GM12891 (cell line): ENCODE data around the gene RALGAPA1.
A peak's percentile ranks its signal among the peaks of the same experiment; 100 is the strongest.
"Not testable (repeated sequence)": the region's sequence is repeated elsewhere in the genome, so short reads cannot be mapped to it uniquely, and the experiment has no call there.

Experiments
- DNase-seq: peaks from one replicate; pipeline ENCODE4 v3.0.0; 2011; ENCODE audit warnings: low spot score; ENCODE audit not compliant: insufficient read length
- FAIRE-seq: peaks from 2 replicates; lab custom pipeline; 2011; peaks lifted over from hg19 to GRCh38; lab: Jason Lieb, UNC
- PAX5 ChIP-seq: IDR thresholded peaks from 2 replicates; pipeline ENCODE4 v1.6.1; 2011; ENCODE audit warnings: low read length, moderate library complexity, mild to moderate bottlenecking; ENCODE audit not compliant: insufficient read depth, severe bottlenecking
- POLR2A ChIP-seq: IDR thresholded peaks from 2 replicates; pipeline ENCODE4 v1.6.1; 2011; ENCODE audit warnings: low read depth, low read length, control low read depth
- POLR2AphosphoS5 ChIP-seq: IDR thresholded peaks from 2 replicates; pipeline ENCODE4 v1.6.1; 2011; ENCODE audit warnings: low read depth, low read length, control low read depth
- POU2F2 ChIP-seq: IDR thresholded peaks from 2 replicates; pipeline ENCODE4 v1.6.1; 2011; ENCODE audit warnings: low read depth, mild to moderate bottlenecking, control low read depth, low read length, moderate library complexity
- SPI1 ChIP-seq: IDR thresholded peaks from 2 replicates; pipeline ENCODE4 v1.6.1; 2011; ENCODE audit warnings: low read depth, low read length, control low read depth
- TAF1 ChIP-seq: IDR thresholded peaks from 2 replicates; pipeline ENCODE4 v1.6.1; 2011; ENCODE audit warnings: low read depth, low read length, control low read depth

RALGAPA1 gene

GRCh38 chr14:35797796-35798195 lies 11.3 kb downstream of the RALGAPA1 start:
- FAIRE-seq, result no peak
- no peak for DNase-seq
- no peak for TF ChIP-seq TAF1
- TF ChIP-seq SPI1, result no peak
- no peak for TF ChIP-seq PAX5
- no peak for TF ChIP-seq POLR2A
- no peak for TF ChIP-seq POLR2AphosphoS5
- TF ChIP-seq POU2F2, result no peak

- no peak for DNase-seq
- no peak for TF ChIP-seq TAF1
- no peak for TF ChIP-seq POLR2AphosphoS5
- TF ChIP-seq POU2F2, result no peak
- no peak for TF ChIP-seq POLR2A
- TF ChIP-seq PAX5, result no peak
- no peak for TF ChIP-seq SPI1
- no peak for FAIRE-seq
Measured at GRCh38 chr14:35789651-35790050, 19.4 kb downstream of the RALGAPA1 start.

- TF ChIP-seq POU2F2 (no peak), TAF1 (no peak), PAX5 (no peak), POLR2A (no peak), SPI1 (no peak), POLR2AphosphoS5 (no peak)
- FAIRE-seq, result no peak
- no peak for DNase-seq
Measured at GRCh38 chr14:35786856-35787255, 22.2 kb downstream of the RALGAPA1 start.

GRCh38 chr14:35783699-35784098 lies 25.4 kb downstream of the RALGAPA1 start:
- FAIRE-seq (no peak), DNase-seq (no peak)
- TF ChIP-seq POLR2A, result no peak
- TF ChIP-seq PAX5, result no peak
- no peak for TF ChIP-seq SPI1
- TF ChIP-seq TAF1, result no peak
- no peak for TF ChIP-seq POU2F2
- TF ChIP-seq POLR2AphosphoS5, result no peak

GRCh38 chr14:35779368-35779767 lies 29.7 kb downstream of the RALGAPA1 start:
- FAIRE-seq (no peak), DNase-seq (no peak)
- TF ChIP-seq POLR2AphosphoS5, result no peak
- TF ChIP-seq PAX5, result no peak
- no peak for TF ChIP-seq TAF1
- TF ChIP-seq POU2F2, result no peak
- TF ChIP-seq POLR2A, result no peak
- no peak for TF ChIP-seq SPI1

- FAIRE-seq, DNase-seq: not testable (repeated sequence)
Measured at GRCh38 chr14:35777550-35777949, 31.5 kb downstream of the RALGAPA1 start.

- DNase-seq (no peak), FAIRE-seq (no peak)
- TF ChIP-seq SPI1 (no peak), PAX5 (no peak), TAF1 (no peak), POU2F2 (no peak), POLR2A (no peak), POLR2AphosphoS5 (no peak)
Measured at GRCh38 chr14:35776823-35777222, 32.3 kb downstream of the RALGAPA1 start.

- not testable (repeated sequence) for FAIRE-seq, DNase-seq
Measured at GRCh38 chr14:35776085-35776484, 33.0 kb downstream of the RALGAPA1 start.

GRCh38 chr14:35766700-35767082 lies 42.4 kb downstream of the RALGAPA1 start:
- TF ChIP-seq SPI1 (0 out of 2 replicates have a peak, but pooled peaks have one; percentile 3), POLR2A (no peak)
- DNase-seq (no peak), FAIRE-seq (peak; percentile 69)

GRCh38 chr14:35766036-35766699 lies 42.9 kb downstream of the RALGAPA1 start:
- FAIRE-seq (peak; percentile 61), DNase-seq (no peak)
- TF ChIP-seq POLR2A (no peak), TAF1 (no peak), POU2F2 (no peak), POLR2AphosphoS5 (no peak), SPI1 (no peak), PAX5 (no peak)

- TF ChIP-seq SPI1 (no peak), POLR2AphosphoS5 (no peak), POU2F2 (no peak), PAX5 (no peak), TAF1 (no peak), POLR2A (no peak)
- DNase-seq (no peak), FAIRE-seq (no peak)
Measured at GRCh38 chr14:35761922-35762321, 47.2 kb downstream of the RALGAPA1 start.
